Hippocampal formation (tissue), 2 donors: ENCODE measurements around the gene KRTAP10-1.
"Not testable (repeated sequence)": the region's sequence is repeated elsewhere in the genome, so short reads cannot be mapped to it uniquely, and the experiment has no call there.

Source experiments
- DNase-seq, 2 donors: peaks; one replicate each; lab custom pipeline; 2025; lab: John Stamatoyannopoulos, UW

Gene KRTAP10-1, protein sequence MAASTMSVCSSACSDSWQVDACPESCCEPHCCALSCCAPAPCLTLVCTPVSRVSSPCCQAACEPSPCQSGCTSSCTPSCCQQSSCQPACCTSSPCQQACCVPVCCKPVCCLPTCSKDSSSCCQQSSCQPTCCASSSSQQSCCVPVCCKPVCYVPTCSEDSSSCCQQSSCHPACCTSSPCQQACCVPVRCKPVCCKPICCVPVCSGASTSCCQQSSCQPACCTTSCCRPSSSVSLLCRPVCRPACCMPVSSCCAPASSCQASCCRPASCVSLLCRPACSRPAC

DNA sequence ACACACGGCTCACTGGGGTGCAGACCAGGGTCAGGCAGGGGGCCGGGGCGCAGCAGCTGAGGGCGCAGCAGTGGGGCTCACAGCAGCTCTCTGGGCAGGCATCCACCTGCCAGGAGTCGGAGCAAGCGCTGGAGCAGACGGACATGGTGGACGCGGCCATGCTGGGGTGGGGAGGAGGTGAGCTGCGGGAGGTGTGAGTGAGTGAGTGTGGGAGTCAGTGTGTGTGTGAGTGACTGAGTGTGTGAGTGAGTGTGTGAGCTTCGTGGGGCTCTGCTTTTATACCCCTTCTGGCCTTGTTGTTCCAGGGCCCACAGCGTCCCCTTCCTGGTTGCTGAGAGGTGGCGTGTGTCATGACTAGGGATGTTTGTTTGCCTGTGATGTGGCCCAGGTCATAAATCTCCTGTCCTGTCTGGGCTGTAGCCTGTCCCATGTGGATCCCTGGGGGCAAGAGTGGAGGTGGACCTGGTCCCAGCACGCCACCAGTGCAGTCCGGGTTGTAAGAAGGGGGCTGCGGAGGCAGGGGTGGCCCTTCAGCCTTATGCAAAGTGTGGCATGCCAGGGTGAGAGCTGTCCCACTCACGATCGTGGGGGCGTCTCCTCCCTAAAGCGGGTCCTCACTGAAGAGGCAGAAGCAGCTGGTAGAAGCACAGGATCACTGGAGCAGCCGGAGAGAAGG, at the start of gene KRTAP10-1:
Gene KRTAP10-1 (minus strand): TSS at position 205 of the 676 bp plus-strand sequence. CDS start 45 bp downstream, at position 160.
- no peak for DNase-seq

DNA sequence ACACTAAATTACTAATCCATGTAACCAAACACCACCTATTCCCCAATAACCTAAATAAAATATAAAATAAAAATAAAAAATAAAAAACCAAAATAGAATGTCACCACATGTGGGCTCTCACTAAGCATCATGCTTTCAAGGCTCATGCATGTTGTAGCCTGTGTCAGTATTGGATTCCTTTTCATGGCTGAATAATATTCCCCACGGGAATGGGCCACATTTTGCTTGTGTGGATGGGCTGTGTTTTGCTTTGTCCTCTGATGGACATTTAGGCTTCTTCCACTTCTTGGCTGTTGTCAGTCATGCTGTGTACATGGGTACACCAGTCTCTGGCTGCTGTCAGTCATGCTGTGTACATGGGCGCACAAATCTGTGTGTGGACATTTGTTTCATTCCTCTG, 49.1 kb upstream of the KRTAP10-1 start:
- DNase-seq: no peak

DNA sequence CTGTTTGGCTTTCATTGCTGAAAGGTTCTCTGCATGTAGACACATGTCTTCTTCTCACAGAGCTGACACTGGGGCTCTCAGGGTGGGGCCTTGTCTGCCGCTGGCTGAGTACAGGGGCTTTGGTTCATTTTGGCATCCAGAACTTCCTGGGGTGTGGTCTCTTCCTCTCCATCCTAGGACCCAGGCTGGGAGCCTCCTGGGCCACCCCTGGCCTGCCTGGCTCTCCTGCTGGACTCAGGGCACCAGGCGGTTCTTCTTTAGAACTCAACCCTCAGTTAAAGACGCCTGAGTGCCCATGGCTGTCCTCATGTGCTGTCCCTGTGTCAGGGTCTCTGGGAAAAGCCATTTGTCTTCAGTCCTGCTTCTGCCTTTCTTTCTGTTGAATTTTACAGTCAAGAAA, 45.9 kb upstream of the KRTAP10-1 start:
- DNase-seq: no peak

DNA sequence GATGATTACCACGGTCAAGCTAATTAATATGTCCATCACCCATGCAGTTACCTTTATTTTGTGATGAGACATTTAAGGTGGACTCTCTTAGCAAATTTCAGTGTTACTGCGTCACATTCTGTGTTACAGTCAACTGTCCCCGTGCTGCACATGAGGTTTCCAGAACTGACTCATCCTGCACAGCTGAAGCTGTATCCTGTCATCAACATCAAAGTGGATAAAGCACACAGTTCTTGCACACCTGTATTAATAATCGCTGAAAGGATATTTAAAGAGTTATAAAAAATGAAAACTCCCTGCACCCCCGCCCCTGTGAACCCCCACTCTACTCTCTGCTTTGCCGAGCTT, 43.8 kb upstream of the KRTAP10-1 start:
- DNase-seq: no peak

DNA sequence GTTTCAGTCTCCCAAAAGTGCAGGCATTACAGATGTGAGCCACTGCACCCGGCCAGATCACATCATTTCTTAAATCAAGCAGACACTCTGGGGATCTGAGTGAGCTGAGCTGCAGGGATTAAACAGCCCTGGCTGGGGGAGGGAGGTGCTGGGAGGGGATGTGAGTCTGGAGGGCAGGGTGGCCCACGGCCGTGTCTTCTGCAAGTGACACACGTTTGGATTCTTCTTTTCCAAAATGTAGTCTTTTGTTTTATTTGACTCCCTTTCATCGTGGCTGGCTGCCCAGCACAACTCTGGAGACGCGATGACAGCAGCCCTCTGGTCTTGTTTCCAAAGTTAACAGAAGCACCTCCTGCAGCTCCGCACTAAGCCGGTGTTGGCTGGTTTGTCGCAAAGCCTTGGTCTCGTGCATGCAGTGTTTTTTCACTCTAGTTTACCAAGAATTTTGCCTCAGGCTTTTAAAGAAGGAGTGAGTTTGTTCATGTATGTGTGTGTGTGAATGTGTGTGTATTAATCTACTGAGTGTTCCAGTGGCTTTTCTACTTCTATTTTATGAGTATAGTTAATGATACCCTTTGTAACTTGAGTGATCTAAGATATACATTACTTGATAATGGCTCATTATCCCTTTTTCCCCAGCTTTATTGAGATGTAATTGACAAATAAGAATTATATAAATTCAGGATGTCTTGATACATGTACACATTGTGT, 43.2 kb upstream of the KRTAP10-1 start:
- DNase-seq: no peak

DNA sequence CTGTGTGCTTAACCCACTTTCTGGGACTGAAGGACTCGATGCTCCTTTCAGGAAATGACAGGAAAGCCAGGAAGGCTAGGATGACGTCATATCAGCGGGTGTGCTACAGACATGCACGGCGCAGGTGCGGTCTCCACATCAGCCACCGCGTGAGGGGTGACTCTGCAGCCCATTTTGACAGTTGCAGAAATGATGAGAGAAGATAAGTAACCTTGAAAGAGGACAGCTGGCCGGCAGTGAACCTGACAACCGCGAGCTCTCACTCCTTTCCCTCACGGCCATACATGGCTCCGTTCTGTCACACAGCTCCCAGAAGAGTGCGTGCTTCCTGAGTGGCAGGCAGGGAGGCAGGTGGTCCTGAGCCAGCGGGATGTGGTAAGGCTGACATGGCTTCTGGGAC, 42.1 kb upstream of the KRTAP10-1 start:
- DNase-seq: no peak

DNA sequence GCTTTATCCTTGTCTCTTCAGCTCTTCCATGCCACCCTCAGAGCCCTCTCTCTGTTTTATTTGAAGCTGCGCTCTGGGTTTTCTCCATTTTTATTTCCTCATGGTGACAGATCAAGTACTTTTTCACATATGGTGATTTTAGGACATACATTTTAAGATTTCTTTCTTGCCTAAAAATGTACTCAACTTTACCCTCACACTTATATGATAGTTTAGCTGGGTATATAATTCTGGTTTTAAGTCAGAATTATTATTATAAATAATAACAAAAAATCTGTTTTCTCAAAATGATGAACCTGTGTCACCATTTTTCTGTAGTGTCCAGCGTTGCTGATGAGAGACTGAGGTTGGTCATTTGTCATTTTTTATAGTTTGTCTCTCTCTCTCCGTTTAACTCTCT, 41.2 kb upstream of the KRTAP10-1 start:
- DNase-seq: no peak

DNA sequence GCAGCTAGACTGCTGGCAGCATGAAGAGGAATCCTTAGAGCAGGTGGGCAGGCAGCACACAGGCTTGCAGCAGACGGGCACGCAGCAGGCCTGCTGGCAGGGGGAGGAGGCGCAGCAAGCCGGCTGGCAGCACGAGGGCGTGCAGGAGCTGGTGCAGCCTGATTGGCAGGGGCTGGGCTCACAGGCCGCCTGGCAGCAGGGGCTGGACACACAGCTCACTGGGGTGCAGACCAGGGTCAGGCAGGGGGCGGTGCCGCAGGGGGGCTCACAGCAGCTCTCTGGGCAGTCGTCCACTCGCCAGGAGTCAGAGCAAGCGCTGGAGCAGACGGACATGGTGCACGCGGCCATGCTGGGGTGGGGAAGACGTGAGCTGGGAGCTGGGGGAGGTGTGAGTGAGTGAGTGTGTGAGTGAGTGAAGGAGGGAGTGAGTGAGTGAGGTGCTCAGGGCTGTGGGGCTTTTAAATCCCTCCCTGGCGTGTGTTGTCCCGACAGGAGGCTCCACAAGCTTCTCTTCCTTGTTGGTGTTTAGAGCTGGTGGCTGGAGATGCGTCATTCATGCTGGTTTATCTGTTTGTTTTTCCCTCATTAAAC, 40.3 kb upstream of the KRTAP10-1 start, which contains the start of gene KRTAP10-5:
Gene KRTAP10-5 (minus strand): TSS at position 374 of the 591 bp plus-strand sequence. CDS start 26 bp downstream, at position 348.
- DNase-seq: not testable (repeated sequence)

DNA sequence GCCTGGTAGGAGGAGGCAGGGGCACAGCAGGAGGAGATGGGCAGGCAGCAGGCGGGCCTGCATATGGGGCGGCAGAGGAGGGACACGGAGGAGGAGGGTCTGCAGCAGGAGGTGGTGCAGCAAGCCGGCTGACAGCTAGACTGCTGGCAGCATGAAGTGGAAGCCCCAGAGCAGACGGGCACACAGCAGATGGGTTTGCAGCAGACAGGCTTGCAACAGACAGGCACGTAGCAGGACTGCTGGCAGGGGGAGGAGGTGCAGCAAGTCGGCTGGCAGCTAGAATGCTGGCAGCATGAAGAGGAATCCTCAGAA, 39.8 kb upstream of the KRTAP10-1 start:
- DNase-seq: no peak

DNA sequence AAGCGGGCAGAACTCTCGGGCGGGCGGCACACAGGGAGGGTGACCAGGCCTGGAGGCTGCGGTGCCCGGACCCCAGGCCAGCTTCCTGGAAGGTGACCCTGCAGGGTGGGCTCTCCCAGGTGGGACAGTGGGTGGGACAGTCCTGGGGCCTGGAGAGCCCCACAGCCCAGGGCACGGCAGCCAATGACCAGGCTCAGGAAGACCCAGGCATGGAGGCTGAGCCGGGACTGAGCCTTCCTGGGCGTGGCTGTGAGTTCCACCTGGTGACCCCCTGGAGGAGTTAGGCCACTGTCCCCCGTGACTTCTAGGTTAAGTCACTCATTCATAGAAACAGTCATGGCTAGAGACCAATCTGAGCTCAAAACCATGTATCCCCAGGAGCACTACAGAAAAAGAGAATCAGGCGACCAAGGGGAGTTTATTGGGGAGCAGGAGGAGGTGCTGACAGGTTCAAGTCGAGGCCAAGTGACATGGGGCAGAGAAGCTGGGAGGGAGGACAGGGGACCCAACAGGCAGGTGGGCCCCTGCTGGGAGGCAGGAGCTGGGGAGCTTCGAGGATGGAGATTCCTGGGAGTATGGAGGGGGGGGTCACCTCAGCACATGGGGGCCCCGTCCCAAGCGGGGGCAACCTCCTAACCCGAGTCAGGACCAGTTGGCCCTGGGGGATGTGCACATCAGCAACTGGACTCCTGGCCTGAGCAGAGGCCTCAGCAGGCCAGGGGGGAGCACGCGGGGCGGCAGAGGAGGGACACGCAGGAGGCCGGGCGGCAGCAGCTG, 39.2 kb upstream of the KRTAP10-1 start:
- no peak for DNase-seq

DNA sequence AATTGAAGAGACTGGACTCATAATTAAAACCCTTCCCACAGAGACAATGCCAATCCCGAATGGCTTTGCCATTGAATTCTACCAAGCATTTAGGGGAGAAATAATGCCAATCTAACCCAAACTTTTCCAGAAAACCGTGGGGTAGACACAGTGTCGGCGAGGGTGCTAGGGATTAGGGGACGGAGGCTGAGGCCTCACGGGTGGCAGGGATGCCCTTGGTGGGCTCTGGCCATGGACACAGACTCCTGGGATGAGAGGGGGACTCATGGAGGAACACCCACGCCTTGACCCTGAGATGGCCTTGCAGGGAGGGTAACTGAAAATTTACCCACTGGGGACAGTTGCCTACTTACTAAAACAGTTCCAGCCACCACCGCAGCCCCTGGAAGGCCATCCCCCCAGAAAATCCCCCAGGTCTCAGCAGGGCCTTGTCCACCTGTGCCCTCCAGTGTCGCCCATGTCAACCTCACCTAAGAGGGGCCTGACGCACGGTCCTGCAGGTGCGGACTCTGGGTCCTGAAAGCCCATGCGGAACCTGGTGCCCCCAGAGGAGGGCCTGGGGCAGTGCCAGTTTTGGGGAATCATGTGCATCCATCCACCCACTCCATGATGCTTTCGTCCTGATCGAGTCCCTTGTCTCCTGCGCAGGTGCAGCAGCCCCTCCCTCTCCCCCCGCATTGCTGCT, 38.5 kb upstream of the KRTAP10-1 start:
- no peak for DNase-seq

DNA sequence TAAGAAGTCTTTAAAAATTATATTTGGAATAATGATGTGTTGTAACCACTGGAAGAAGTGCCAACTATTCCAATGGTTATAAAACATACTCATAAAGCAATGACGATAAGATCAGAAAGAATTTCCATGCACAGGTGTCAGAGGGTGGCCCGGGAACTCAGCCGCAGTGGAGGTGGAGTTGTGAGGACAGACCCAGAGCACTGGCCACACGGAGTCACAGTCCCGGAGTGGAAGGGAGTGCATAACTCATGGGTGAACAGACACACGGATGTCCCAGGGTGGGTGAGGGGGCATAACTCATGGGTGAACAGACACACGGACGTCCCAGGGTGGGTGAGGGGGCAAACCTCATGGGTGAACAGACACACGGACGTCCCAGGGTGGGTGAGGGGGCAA, 36.0 kb upstream of the KRTAP10-1 start:
- DNase-seq: no peak

DNA sequence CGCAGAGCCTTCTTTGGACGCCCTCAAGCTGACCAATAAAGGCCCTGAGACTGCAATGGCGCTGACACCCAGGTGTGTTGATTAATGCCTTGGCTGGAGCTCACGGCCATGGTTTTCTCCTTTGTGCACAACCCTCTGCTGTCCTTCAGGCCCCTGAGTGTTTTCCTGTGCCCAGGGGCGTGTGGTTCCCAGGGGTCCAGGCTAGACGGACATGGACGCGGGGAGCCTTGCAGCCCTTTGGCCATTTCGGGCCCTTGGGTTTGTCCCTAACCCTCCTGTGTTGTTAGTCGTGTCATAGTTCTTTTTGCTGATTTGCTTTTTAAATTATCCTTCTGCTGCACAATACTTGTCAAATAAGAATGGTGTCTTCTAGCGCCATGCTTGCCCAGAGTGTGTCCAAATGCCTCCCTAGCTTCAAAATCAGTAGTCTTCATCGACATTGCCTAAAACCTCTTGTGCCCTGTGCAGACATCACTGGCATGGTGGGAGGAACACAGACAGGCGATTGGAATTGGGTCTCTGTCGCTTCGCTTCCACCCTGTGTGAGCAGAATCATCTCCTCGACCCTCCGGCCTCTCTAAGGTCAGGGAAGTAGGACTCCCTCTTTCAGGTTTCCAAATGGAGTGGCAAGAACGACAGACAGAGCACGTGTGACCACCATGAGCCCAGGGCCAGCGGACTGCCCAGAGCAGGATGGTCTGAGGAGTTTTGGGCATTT, 35.5 kb upstream of the KRTAP10-1 start:
- no peak for DNase-seq

DNA sequence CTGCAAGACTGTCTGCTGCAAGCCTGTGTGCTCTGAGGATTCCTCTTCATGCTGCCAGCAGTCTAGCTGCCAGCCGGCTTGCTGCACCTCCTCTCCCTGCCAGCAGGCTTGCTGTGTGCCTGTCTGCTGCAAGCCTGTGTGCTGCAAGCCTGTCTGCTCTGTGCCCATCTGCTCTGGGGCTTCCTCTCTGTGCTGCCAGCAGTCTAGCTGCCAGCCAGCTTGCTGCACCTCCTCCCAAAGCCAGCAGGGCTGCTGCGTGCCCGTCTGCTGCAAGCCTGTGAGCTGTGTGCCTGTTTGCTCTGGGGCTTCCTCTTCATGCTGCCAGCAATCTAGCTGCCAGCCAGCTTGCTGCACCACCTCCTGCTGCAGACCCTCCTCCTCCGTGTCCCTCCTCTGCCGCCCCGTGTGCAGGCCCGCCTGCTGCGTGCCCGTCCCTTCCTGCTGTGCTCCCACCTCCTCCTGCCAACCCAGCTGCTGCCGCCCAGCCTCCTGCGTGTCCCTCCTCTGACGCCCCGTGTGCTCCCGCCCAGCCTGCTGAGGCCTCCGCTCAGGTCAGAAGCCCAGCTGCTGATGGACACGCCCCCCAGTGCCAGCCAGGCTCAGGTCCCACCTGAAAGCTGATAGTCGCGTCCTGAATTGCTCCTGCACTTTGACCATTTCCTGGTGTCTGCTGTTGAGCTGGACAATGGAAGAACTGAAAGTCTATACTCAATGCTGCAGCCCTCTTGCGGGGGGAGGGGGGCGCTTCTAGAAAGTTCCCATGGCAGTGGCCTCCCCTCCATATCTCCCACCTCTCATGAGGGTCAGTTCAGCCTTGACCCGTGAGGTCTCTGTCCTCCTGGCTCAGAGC, 34.7 kb upstream of the KRTAP10-1 start:
- no peak for DNase-seq

DNA sequence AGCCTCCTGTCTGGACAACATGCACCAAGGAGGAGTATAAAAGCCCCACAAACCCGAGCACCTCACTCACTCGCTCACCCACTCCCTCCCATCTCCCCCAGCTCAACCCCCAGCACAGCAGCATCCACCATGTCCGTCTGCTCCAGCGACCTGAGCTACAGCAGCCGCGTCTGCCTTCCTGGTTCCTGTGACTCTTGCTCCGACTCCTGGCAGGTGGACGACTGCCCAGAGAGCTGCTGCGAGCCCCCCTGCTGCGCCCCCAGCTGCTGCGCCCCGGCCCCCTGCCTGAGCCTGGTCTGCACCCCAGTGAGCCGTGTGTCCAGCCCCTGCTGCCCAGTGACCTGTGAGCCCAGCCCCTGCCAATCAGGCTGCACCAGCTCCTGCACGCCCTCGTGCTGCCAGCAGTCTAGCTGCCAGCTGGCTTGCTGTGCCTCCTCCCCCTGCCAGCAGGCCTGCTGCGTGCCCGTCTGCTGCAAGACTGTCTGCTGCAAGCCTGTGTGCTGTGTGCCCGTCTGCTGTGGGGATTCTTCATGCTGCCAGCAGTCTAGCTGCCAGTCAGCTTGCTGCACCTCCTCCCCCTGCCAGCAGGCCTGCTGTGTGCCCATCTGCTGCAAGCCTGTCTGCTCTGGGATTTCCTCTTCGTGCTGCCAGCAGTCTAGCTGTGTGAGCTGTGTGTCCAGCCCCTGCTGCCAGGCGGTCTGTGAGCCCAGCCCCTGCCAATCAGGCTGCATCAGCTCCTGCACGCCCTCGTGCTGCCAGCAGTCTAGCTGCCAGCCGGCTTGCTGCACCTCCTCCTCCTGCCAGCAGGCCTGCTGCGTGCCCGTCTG, 33.8 kb upstream of the KRTAP10-1 start, which contains the start of gene KRTAP10-4:
Gene KRTAP10-4 (plus strand): TSS at position 100 of the 827 bp plus-strand sequence. CDS start 30 bp downstream, at position 130.
- not testable (repeated sequence) for DNase-seq

DNA sequence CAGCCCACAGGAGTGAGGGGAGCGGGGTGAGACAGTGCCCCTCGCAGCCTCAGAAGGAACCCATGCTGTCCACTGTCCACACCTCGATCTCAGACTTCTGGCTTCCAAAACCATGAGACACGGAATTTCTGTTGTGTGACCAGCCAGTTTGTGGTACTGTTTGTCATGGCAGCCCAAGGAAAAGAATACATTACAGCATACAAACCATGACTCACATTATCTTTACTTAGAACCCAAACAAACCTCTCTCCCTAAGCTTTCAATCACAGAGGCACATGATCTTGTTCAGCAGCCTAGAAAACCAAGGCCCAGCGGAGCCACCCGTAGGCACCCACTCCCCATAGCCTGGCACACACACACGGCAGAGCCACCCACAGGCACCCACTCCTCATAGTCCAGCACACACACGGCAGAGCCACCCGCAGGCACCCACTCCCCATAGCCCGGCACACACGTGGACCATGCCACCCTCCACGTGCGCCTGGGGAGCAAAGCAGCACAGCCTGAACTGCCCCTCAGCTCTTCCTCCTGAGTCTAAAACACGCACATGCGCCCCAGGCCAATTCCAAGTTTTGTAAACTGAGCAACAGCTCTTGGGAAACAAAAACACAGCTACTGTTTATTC, 33.1 kb upstream of the KRTAP10-1 start:
- no peak for DNase-seq

DNA sequence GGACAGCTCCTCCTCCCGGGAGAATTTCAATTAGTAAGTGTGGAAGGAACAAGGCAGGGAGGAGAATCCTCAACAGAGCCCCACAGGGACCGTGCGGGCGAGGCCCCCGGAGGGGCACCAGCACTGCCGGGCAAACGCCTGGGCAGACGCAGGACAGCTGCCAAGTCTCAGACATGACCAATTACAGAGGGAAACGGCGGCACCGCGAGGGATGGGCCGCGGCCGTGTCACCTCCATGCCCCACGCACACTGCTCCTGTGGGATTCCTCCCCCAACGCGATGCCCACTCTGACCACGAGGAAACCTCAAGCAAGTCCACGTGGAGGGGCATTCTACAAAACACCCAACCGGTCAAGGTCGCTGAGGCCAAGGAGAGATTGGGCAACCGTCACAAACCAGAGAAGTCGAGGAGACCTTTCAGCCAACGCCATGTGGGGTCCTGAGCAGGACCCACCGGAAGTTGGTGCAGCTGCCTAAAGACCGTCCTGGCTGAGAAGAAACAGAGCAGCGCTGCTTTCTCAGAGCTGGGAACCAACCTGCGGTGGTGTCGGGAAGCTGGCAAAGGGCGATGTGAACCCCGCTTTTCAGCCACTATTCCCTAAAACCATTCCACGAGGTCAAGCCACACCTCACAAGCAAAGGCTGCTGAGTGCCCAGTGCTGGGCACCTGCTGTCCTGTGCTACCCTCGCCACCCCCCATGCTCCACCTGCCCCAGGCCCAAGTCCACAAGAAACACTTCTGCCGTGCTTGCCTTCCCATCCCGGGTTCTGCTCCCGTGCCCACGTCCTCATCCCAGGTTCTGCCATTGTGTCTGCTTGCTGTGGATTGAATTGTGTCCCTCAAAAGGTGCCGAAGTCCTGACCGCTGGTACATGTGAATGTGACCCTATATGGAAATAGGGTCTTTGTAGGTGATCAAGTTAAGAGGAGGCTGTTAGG, 32.1 kb upstream of the KRTAP10-1 start:
- DNase-seq: no peak
